Endothelial cell of hepatic sinusoid (primary cell): Measurements from ENCODE around the gene LITAFD.

Experiments used
- in situ Hi-C: cut with HindIII; loops from 2 replicates; pipeline ENCODE4 v1.10.0; 2017; ENCODE audit warnings: low sequenced_read_pairs

LITAFD gene

GRCh38 chr16:8855051-8855786 lies 26.9 kb upstream of the LITAFD start:
- in situ Hi-C loops, result loop anchor here (10.0 kb wide), 1 partner anchor 190 kb away; no protein-coding TSS in a partner anchor

- in situ Hi-C loops, result loop anchor here (10.0 kb wide), 1 partner anchor 189 kb away; no protein-coding TSS in a partner anchor
Measured at GRCh38 chr16:8855972-8856371, 26.2 kb upstream of the LITAFD start.

- in situ Hi-C loops, result loop anchor here (10.0 kb wide), 1 partner anchor 186 kb away; no protein-coding TSS in a partner anchor
Measured at GRCh38 chr16:8858994-8859912, 22.9 kb upstream of the LITAFD start.

DNA sequence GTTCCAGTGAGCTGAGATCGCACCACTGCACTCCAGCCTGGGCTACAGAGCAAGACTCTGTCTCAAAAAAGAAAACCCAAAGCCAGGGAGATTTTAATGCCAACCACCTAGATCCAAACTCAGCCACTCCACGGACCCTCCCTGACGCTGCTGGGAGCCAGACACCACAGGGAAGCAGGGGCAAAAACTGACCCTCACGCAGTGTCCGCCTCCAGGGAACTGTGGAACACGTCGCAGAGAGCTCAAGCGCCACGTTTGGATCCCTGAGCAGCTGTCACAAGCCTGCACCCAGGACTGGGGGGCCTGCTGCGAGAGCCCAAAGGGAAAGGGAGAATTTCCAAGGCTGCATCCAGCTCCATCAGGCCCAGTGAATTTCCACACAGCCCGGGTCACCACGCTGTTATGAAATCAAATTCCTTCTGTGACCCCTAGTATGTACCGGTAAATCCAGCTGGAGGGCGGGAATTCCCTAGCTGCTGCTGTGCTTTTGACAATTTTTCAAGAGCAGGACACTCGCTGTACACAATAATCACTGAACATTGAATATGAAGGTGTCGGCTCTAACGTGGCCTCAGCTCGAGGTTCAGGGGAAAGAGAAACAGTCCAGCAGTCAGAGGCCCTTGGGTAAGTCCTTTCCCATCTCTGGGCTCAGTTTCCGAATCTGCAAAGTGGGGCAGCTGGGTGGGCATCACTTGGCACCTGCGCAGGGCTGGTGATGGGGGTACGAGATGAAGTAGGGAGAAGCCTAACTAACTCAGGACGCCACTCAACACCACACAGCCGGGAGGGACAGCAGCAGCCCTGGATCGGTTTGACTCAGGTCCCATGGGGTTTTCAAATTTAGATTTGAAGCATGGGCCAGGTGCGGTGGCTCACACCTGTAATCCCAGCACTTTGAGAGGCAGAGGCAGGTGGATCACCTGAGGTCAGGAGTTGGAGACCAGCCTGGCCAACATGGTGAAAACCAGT lies 22.0 kb upstream of the LITAFD start:
- in situ Hi-C loops, result loop anchor here (10.0 kb wide), 1 partner anchor 185 kb away; no protein-coding TSS in a partner anchor

- in situ Hi-C loops, result no loop called here
Measured at GRCh38 chr16:8861563-8862308, 20.4 kb upstream of the LITAFD start.

GRCh38 chr16:8862309-8863130 lies 19.6 kb upstream of the LITAFD start:
- in situ Hi-C loops, result no loop called here

DNA sequence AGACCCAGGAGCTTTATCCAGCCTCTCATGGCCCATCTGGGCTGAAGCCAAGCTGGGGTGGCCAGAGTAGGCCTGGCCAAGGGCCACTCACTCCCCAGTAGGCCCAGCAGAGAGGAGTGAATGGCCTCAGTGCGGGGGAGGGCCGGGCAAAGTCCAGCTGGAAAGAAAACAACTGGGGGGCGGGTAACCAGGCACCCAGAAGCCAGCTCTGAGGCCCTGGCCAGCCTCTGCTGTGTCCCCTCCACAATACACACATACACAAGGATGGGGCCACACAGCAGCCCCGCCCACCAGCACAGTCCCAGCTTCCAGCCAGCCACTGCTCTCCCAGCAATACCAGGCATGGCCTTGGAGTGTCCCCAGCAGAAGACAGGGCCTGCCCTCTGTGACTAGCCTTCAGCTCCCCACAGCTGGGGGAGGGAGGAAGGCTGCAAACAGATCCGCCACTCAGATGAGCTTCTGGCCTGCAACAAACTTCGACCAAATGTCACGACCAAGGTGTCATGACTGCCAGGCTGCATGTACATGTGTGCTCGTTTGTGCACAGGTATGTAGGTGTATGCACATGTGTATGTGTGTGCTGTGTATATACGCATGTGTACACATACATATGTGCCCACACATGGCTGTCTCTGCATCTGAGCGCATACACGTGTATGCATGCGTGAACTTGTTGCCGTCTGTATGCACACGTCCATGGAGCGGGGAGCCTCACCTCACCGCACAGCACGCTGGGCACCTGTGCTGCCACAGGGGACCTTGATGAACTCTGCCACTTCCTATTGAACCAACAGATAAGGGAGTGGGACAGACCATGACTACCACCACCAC lies 18.3 kb upstream of the LITAFD start:
- in situ Hi-C loops, result no loop called here

GRCh38 chr16:8864480-8865110 lies 17.6 kb upstream of the LITAFD start:
- in situ Hi-C loops, result no loop called here

- in situ Hi-C loops, result no loop called here
Measured at GRCh38 chr16:8865145-8865882, 16.8 kb upstream of the LITAFD start.

DNA sequence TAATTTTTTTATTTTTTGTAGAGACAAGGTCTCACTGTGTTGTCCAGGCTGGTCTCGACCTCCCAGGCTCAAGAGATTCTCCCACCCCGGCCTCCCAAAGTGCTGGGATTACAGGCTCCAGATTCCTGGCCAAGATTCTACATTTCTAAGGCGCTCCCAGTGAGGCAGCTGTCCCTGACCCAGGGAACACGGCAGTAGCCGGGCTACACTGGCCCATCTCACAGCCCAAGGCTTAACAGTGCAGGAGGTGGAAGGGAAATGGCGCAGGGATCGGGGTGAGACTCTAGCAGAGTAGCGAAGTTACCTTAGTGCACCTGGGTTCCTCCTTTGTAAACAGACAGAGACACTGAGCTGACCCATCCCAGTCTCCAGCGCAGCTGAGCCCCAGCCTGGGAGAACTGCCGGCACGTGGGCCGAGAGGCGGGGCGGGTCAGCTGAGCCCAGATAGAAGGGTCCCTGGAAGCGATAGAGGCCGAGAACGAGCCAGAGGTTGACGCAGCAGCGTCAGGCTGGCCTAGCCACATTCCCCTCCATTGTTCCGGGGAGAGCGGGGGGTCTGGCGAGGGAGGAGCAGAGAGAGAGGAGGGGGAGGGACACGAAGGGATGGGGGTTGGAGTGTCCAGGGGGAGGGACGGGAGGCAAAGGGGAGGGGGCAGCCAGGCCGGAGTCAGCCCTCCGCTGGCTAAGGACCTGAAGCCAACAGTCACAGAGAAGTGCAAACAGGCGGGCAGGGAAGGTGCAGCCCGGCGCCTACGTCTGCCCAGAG lies 15.8 kb upstream of the LITAFD start:
- in situ Hi-C loops, result no loop called here

DNA sequence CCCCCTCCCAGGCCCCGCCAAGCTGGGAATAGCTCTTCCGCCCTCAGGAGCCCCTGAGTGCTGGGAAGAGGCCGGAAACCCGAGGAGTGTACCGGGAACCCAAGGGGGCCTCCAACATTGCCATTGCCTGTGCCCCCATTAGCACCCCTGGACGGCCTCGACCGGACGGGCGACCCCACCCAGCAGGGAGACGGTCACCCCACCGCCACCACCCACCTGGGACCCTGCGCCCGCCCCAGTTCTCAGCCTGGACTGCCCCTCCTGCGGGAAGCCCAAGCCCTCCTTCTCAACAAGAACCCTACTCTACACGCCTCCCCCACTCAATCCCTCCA lies 15.3 kb upstream of the LITAFD start:
- in situ Hi-C loops, result no loop called here

DNA sequence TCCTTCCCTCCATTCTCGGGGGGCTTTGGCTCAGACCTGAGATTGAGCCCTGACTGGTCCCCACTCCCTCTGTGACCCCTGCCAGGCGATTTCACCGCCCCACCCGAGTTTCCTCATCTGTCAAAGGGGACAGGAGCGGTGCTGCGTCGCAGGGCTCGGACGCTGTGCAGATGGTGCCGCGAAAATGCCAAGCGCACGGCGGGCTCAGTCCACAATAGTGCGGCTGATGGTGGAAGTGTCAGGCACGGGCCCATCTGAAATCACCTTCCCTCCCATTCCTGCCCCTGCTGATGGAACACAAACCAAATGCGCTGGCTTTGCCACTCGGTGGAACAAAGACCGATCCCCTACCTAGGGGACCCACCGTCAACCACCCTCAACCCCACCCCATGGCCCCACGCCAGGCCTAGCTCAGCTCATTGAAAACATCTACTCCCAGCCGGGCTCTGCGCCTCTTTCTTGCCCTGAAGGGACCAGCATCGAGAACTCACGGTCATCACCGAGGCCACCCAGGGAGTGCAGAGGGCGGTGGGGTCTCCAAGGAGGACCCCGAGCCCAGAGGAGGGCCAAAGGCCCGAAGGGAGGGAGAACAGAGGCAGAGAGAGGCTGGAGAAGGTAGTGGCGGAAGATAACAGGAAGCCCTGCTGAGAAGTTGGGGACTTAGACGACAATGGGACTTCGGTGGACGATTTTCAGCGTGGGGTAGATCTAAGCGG lies 14.8 kb upstream of the LITAFD start:
- in situ Hi-C loops, result no loop called here

- in situ Hi-C loops, result no loop called here
Measured at GRCh38 chr16:8867932-8868415, 14.2 kb upstream of the LITAFD start.

DNA sequence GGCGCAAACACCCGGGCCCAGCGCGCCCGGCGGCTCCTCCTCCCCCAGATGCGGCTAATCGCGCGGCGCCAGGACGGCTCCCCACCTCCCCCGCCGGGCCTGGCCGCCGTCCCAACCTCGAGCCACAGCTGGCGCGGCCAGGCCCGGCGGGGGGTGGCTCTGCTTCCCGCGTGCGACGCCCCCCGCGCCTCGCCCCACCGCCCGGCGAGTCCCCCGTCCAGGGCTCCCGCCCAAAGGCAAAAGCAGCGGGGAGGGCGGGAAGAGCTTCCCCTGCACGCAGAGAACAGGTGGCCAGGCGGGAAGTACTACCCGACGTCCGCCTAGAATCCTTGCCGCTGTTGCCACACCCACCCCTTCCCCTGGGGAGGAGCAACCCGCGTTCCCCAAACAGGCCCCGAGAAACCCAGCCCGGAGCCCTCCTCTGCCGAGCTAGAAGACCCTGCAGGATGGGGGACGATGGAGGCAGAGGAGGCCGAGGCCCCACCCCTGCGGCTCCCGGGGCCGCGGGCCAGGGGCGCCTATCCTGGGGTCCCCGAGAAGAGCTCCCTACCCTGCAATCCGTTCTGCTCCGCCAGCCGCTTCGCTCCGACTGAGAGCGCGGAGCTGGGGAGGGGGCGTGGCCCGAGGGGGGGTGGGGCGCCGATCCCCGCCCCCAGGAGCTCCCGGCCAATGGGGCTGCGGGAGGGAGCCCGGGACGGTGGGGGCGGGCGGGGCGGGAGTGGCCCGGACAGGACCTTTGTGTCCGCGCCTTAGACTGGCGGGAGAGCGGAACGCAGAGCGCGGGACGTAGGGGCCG lies 13.5 kb upstream of the LITAFD start, which contains the start of gene CARHSP1:
CARHSP1 (minus strand) TSS at position 591 of the 796 bp plus-strand sequence. CDS start 9,678 bp downstream, outside the sequence.
- in situ Hi-C loops, result no loop called here
